ENCODE measurements around the gene PDE11A.

Gene PDE11A

DNA sequence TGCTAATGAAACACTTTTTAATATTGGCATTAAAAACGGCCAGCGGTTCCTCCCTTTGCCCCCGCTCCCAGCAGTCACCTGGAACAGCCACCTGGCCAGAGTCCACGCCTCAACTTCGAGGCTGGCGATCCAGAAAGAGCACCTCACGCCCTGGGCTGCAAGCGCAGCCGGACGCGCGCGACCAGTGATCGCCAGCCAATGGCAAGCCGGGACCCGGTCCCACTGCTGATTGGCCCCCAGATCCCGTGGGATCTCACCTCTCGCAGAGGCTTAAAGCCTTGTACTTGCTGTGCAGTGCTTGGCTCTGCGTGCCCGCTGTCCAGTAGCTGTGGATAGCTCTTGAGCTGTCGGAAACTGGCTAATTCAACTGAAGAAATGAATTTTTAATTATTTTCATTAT is 35.6 kb upstream of the PDE11A start:
- TF ChIP-seq SIN3A (IDR thresholded peaks at IDR 0.05; ENCODE audit: borderline replicate concordance, insufficient read depth, low read length) (no peak), POLR2AphosphoS5 (IDR thresholded peaks at IDR 0.05; ENCODE audit: low read depth, low read length) (no peak), FOXP2 (optimal IDR thresholded peaks at IDR 0.05; ENCODE audit: borderline replicate concordance, extremely low read depth, extremely low read length, insufficient read depth) (no peak)

DNA sequence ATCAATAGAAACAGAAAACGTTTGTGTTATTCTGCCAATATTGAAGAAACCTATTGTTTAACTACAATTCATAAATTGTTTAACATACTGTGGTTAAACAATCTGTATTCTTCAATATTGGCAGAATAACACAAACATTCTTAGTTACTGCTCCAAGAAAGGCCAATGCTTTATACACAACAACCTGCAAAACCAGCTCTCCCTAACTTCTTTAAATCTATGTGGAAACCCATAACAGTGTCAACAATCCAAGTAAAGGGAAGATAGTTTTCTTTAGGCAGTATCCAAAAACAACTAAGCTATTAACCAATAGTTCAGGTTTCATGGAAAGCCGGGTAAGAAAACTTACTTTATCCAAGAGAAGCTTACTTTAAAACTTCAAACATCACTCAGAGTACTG is 33.5 kb upstream of the PDE11A start:
- TF ChIP-seq FOXP2 (optimal IDR thresholded peaks at IDR 0.05; ENCODE audit: borderline replicate concordance, extremely low read depth, extremely low read length, insufficient read depth): no peak
- TF ChIP-seq SIN3A (IDR thresholded peaks at IDR 0.05; ENCODE audit: borderline replicate concordance, insufficient read depth, low read length): no peak
- TF ChIP-seq, protein P1, sequence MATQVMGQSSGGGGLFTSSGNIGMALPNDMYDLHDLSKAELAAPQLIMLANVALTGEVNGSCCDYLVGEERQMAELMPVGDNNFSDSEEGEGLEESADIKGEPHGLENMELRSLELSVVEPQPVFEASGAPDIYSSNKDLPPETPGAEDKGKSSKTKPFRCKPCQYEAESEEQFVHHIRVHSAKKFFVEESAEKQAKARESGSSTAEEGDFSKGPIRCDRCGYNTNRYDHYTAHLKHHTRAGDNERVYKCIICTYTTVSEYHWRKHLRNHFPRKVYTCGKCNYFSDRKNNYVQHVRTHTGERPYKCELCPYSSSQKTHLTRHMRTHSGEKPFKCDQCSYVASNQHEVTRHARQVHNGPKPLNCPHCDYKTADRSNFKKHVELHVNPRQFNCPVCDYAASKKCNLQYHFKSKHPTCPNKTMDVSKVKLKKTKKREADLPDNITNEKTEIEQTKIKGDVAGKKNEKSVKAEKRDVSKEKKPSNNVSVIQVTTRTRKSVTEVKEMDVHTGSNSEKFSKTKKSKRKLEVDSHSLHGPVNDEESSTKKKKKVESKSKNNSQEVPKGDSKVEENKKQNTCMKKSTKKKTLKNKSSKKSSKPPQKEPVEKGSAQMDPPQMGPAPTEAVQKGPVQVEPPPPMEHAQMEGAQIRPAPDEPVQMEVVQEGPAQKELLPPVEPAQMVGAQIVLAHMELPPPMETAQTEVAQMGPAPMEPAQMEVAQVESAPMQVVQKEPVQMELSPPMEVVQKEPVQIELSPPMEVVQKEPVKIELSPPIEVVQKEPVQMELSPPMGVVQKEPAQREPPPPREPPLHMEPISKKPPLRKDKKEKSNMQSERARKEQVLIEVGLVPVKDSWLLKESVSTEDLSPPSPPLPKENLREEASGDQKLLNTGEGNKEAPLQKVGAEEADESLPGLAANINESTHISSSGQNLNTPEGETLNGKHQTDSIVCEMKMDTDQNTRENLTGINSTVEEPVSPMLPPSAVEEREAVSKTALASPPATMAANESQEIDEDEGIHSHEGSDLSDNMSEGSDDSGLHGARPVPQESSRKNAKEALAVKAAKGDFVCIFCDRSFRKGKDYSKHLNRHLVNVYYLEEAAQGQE (IDR thresholded peaks at IDR 0.05; ENCODE audit: insufficient read depth in 1 of 2, low read depth in 2 of 2, low read length in 2 of 2): no peak
- TF ChIP-seq POLR2AphosphoS5 (IDR thresholded peaks at IDR 0.05; ENCODE audit: low read depth, low read length): no peak
- TF ChIP-seq TAF1 (IDR thresholded peaks at IDR 0.05; ENCODE audit: borderline replicate concordance, insufficient read depth, low read length): no peak

DNA sequence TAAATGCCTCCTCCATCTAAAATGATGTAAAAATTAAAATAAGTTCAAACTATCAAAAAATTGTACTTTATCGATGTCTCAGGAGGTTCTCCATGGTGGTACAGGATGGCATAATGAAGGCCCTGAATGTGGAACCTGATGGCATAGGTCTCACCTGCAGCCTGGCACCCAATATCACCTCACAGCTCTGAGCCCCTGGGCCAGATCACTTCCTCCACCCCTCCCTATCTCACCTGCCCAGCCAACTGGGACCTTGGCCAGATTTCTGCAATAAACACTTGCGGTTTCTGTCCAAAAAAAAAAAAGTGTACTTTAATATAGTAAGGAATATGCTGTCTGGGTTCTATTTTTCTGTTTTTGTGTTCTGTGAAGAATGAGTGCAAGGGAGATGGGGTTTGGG is 33.0 kb upstream of the PDE11A start:
- TF ChIP-seq, protein P1 (IDR thresholded peaks at IDR 0.05; ENCODE audit: insufficient read depth in 1 of 2, low read depth in 2 of 2, low read length in 2 of 2): no peak
- TF ChIP-seq TAF1 (IDR thresholded peaks at IDR 0.05; ENCODE audit: borderline replicate concordance, insufficient read depth, low read length) (no peak), POLR2AphosphoS5 (IDR thresholded peaks at IDR 0.05; ENCODE audit: low read depth, low read length) (no peak), FOXP2 (optimal IDR thresholded peaks at IDR 0.05; ENCODE audit: borderline replicate concordance, extremely low read depth, extremely low read length, insufficient read depth) (no peak)

DNA sequence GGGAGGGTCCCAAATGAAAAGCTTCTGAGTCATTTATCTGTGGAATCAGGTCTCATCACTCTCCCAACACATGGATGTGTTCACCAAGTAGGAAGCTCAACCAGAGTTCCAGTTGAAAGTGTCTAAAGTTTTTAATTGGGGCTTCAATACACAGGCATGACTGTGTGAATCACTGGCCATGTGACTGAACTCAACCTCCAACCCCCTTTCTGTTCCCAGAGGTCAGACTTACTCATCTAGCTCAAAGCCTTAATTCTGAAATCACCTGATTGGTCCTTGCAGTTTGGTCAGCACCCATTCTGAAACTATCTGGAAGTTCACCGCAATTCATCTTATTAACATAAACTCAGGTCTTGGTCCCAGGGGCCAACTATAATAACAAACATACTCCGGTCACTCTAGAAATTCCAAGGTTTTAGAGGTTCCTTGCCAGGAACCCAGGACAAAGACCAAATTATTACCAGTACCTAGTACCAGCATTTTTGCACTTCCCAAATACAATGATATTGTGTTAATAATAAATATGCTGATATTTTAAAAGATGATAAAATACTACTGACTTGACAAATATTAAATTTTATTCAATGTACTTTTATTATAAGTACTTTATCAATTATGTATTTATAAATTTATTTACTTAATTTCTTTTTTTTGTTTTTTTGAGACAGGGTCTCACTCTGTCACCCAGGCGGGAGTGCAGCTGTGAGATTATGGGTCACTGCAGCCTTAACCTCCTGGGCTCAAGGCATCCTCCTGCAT is 28.9 kb upstream of the PDE11A start:
- TF ChIP-seq FOXP2 (optimal IDR thresholded peaks at IDR 0.05; ENCODE audit: borderline replicate concordance, extremely low read depth, extremely low read length, insufficient read depth) (no peak), TAF1 (IDR thresholded peaks at IDR 0.05; ENCODE audit: borderline replicate concordance, insufficient read depth, low read length) (no peak), POLR2AphosphoS5 (IDR thresholded peaks at IDR 0.05; ENCODE audit: low read depth, low read length) (no peak), SIN3A (IDR thresholded peaks at IDR 0.05; ENCODE audit: borderline replicate concordance, insufficient read depth, low read length) (no peak)
- TF ChIP-seq, protein P1 (IDR thresholded peaks at IDR 0.05; ENCODE audit: insufficient read depth in 1 of 2, low read depth in 2 of 2, low read length in 2 of 2): no peak

DNA sequence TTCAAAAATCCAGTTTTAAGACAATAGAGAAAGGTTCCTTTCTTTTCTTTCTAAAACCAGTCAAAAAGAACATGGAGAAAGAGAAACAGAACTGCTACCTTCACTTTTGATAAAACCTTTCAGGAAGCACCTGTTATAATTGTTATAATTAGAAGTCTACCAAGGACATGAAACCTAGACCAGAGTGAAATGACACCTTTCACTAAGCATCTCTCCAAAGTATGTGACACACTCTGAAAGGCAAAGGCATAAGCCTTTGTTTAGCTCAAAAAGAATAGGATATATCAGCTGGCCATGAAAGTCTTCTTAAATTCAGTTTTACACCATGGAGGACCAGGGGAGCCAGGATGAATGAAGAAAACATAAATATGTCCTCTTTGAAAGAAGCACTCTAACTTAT is 20.9 kb upstream of the PDE11A start:
- TF ChIP-seq TAF1 (IDR thresholded peaks at IDR 0.05; ENCODE audit: borderline replicate concordance, insufficient read depth, low read length): no peak
- TF ChIP-seq, protein P1 (IDR thresholded peaks at IDR 0.05; ENCODE audit: insufficient read depth in 1 of 2, low read depth in 2 of 2, low read length in 2 of 2): no peak
- TF ChIP-seq POLR2AphosphoS5 (IDR thresholded peaks at IDR 0.05; ENCODE audit: low read depth, low read length): no peak
- TF ChIP-seq FOXP2 (optimal IDR thresholded peaks at IDR 0.05; ENCODE audit: borderline replicate concordance, extremely low read depth, extremely low read length, insufficient read depth): no peak
- TF ChIP-seq SIN3A (IDR thresholded peaks at IDR 0.05; ENCODE audit: borderline replicate concordance, insufficient read depth, low read length): no peak
